Stimulated activated CD8-positive, alpha-beta memory T cell treated with anti-CD3 and anti-CD28 coated beads, Interleukin-4, amount 100 ng/mL, for 24 hours (primary cell): ENCODE measurements around the gene COX4I2.
"Not testable (repeated sequence)": the region's sequence is repeated elsewhere in the genome, so short reads cannot be mapped to it uniquely, and the experiment has no call there.

ENCODE experiments used
- DNase-seq: peaks from one replicate; pipeline ENCODE4 v3.0.0-alpha.2; 2020; ENCODE audit warnings: low read depth

The COX4I2 gene

DNA sequence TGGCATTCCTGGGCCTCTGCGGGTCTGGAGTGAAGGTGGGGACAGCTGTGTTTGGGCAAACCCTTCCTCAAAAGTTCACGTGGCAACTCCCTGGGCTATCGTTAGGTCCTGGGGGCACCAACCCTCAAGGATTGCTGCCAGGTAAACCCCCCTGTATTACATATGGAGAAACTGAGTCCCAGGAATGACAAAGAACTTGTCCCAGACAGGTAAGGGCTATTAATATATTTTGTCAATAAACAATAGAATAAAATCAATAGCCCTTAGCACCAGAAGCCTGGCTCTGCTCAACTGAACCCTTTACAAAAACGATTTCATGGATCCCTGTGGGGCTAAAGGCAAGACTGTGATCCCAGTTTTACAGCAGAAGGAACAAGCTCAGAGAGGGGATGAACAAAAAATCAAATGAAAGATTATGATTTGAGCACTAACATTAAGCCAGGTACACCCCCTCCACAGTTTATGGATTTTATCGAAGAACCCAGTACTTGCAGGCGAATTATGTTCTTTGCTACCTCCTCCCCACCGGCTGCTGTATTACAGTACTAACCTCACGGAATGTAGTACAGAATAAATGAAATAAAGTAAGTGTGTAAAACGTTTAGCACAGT, 30.0 kb upstream of the COX4I2 start:
- no peak for DNase-seq

DNA sequence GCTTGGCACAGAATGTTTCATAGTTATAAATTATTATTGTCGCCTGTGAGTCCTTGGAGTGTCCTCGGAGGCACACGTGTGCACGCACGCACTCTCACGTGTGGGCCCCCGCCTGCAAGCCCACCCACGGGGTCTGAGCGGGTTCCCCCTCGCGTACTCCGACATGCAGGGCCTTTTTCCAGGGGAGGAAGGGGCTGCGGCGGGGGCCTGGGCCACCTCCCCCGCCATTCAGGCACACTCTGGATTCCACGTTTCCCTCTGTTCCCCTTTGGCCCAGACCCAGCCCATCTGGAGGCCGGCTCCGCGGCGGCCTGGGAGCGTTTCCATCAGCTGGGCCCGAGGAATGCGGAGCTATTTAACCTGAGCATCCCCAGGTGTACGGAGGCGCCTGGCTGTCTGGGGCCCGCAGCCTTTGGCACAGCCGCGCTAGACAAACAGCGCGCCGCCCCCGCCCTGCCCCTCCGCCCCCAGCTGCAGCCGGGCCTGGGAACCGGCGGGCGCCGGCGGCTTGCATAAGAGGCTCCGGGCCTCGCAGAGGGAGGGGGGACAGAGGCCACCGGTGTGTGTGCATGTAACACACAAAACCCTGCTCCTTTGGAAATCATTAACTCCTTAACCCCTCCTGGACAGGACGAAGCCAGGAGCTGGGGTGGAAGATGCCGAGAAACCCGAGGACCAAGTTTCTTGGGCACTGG, 29.3 kb upstream of the COX4I2 start:
- no peak for DNase-seq

DNA sequence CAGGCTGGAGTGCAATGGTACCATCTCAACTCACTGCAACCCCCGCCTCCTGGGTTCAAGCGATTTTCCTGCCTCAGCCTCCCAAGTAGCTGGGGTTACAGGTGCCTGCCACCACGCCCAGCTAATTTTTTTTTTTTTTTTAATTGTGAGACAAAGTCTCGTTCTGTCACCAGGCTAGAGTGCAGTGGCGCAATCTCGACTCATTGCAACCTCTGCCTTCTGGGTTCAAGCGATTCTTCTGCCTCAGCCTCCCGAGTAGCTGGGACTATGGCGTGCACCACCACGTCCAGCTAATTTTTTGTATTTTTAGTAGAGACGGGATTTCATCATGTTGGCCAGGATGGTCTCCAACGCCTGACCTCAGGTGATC, 25.5 kb upstream of the COX4I2 start:
- DNase-seq = not testable (repeated sequence)

DNA sequence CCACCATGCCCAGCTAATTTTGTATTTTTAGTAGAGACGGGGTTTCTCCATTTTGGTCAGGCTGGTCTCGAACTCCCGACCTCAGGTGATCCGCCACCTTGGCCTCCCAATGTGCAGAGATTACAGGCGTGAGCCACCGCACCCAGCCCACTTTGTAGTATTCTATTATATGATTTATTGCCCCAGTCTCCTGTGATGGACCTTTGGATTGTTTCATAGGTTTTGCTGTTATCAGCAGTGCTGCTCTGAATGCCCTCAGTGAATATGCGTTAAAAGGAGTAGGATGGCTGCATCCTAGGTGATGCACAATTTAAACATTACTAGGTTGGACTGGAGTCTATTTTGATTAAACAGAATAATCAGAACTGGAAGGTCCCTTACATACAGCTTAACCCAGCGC, 22.3 kb upstream of the COX4I2 start:
- DNase-seq = no peak

DNA sequence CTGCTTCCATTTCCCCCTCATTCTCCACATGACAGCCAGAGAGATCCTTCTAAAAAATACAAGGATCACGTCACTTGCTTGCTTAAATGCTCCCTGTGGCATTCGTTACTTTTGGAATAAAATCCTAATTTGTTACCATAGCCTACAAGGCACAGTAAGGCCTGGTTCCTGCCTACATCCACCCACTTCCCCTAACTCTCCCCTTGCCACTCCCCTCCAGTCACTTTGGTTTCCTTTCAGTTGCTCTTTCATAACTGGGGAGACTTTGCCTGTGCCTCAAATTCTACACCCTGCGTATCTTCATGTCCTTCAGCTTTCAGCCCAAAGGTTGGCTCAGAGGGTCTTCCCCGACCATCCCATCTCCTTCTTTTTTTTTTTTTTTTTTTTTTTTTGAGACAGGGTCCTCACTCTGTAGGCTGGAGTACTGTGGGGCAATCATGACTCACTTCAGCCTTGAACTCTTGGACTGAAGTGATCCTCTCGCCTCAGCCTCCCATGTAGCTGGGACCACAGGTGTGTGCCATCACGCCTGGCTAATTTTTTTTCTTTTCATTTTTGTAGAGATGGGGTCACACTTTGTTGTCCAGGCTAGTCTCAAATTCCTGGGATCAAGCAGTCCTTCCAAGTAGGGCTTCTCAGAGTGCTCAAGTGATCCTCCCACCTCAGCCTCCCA, 20.1 kb upstream of the COX4I2 start:
- no peak for DNase-seq

DNA sequence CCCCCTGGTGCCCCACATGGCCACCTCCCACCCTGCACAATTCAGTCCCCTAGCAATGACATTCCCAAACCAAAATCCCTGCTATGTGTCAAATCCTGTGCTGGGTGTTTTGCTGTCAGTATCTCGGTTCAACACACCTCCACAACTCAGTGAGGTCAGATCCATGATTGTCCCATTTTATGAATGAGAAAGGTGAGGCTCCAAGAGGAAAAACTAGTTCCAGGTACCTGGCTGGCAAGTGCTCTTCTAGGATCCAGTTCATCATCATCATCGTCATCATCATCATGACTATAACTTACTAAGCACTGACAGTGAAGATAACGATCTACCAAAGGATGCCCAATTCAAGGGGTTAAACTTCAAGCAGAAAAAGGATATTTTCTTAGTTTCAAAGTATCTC, 17.5 kb upstream of the COX4I2 start:
- DNase-seq = no peak

DNA sequence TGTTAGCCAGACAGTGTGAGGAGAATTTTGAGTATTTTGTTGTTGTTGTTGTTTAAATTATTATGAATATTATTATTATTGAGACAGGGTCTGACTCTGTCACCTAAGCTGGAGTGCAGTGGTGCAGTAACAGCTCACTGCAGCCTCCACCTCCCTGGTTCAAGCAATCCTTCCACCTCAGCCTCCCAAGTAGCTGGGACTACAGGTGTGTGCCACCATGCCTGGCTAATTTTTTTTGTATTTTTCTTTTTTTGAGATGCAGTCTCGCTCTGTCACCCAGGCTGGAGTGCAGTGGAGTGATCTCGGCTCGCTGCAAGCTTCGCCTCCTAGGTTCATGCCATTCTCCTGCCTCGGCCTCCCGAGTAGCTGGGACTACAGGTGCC, 14.6 kb upstream of the COX4I2 start:
- DNase-seq = not testable (repeated sequence)

DNA sequence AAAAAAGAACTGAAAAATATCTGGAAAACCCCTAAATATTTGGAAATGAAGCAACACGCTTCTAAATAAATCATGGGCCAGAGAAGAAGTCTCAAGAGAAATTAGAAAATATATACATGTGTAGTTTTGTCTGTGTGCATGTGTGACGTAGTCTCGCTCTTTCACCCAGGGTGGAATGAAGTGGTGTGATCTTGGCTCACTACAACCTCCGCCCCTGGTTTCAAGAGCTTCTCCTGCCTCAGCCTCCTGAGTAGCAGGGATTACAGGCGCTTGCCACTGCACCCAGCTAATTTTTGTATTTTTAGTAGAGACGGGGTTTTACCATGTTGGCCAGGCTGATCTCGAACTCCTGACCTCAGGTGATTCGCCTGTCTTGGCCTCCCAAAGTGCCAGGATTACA, 11.2 kb upstream of the COX4I2 start:
- not testable (repeated sequence) for DNase-seq

DNA sequence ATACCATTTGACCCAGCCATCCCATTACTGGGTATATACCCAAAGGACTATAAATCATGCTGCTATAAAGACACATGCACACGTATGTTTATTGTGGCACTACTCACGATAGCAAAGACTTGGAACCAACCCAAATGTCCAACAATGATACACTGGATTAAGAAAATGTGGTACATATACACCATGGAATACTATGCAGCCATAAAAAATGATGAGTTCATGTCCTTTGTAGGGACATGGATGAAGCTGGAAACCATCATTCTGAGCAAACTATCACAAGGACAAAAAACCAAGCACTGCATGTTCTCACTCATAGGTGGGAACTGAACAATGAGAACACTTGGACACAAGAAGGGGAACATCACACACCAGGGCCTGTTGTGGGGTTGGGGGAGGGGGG, 9.7 kb upstream of the COX4I2 start:
- not testable (repeated sequence) for DNase-seq

DNA sequence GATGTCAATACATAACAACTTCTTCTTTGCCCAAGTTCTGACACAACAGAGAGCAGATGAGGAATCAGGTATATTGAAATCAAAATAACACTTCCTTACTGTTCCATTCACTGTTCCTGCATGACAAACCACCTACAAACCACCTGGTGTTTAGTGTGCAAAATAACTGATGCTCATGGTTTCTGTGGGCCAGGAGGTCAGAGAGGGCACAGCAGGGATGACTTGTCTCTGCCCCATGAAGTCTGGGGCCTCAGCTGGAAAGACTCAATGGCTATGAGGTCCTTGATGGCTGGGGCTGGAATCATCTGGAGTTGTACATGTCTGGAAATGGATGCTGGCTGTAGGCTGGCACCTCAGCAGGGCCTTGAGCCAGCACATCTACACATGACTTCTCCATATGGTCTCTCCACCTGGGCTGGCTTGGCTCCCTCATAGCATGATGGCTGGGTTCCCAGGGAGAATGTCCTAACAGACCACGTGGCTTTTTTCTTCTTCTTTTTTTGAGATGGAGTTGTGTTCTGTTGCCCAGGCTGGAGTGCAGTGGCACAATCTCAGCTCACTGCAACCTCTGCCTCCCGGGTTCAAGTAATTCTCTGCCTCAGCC, 7.4 kb upstream of the COX4I2 start:
- DNase-seq = no peak

DNA sequence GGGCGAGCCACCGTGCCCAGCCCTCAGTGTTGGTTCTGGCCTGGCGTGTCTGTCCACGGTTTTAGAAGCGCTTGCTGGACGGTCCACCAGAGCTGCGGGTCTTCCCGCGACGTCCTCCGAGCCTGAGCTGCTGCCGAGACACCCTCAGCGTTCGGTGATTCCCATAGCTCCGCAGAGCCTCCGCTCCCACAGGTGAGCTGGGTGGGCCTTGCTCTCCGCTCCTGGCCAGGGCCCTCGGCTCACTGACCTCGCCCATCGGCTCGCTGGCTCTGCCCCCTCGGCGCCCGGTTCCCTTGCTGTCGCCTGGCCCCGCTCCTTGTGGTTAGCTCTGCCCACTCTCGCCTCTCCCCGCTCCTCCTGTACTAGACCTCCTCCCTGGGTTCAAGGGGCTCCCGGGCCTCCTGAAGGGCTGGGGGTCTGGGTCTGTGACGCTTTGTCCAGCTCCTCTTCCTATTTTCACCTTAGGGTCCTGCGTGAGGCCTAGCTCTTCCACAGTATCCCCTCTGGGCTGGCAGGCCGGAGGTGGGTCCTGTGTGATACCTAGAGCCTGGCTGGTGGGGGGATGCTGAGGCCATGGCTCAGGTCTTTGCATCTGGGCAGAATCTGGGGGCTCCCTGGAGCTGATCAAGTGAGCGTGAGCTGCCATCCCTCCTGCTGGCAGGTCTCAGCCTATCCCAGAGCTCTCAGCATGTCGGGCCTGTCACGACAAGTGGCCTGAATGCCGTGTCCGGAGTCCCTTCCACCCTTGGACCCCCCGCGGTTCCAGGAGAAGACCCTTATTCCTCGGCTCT, 5.0 kb upstream of the COX4I2 start:
- DNase-seq = no peak

DNA sequence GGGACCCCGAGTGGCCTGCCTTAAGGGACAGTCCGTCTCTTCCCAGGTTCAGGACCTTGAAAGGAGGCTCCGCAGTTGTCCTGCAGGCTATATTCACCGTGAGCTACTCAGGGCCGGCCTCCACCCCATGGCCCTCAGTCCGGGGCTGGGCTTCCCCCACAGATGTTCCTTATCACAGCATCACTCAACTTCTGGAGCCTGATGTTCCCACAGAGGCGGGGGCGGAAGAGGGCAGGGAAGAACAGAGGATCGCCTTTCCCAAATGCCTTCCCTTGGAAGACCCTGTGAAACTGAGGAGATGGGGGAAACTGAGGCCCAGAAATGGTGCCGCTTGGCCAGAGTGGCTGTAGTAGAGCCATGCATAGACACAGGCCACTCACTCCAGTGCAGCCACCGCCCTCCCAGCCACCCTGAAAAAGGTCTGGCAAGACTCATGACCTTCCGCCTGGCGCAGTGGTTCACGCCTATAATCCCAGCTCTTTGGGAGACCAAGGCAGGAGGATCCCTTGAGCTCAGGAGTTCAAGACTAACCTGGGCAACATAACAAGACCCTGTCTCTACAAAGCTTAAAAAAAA, 4.3 kb upstream of the COX4I2 start:
- DNase-seq = no peak

DNA sequence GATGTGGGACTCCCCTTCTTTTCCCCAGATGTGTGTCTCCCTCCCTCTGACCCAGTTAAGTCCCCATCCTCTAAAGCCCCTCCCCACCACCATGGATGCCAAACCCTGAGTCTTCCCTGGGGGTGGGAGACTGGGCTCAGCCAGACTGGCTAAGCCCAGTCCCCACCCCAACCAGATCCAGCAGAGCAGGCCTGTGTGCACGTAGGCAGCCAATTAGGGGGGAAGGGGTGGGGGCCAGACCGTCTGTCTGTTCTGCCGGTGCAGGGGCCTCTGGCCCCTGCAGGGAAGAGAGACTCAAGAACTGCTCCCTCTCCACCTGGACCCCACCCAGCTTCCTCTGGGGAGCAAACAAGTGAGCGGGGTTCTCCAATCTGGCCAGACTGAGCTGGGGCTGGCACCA, 605 bp downstream of the COX4I2 start:
- no peak for DNase-seq

DNA sequence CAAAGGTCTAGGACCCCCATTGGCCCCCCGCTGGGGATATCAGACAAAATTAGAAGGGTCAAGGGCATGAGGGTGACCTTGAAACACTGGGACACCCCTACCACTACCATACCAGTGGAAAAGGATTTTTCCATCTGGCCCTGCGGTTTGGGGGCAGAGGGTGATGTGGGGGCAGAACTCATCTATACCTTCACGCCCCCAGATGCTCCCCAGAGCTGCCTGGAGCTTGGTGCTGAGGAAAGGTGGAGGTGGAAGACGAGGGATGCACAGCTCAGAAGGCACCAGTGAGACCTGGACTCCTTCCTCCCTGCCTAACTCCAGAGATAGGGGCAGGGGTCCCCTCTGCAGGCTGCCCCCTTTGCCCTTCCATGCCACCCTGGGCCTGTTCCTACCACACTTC, 1.1 kb downstream of the COX4I2 start:
- no peak for DNase-seq

DNA sequence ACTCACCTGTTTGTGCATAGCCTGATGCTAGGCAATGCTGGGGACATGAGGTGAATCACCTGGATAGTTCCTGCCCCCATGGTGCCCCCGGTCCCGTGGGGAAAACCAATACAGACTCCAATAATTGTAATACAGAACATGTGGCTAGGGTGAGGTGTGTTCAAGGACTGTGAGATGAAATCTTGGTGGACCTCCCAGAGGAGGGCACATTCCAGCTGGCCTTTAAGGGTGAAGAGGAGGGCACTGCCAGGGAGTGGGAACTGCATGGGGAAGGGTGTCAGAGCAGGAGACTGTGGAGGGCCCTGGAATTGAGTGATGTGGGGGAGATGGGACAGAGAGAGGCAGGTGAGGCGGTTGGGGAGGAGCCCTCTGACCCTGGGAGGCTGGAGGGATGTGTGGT, 2.5 kb downstream of the COX4I2 start:
- DNase-seq = no peak

DNA sequence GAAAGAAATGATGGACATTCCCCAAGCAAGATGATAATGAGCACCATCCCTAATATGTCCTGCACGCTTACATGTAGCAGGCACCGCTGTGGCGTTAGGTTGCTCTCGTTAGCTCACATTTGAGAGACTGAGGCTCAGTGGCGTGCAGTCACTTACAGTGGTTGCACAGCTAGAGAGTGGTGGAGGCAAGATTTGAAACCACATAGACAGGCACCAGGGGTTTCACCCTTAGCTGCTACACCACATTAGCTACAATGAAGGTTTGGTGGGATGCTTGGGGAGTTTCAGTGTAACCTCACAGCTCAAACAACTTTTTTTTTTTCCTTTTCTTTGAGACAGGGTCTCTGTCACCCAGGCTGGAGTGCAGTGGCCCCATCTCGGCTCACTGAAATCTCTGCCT, 3.7 kb downstream of the COX4I2 start:
- no peak for DNase-seq

DNA sequence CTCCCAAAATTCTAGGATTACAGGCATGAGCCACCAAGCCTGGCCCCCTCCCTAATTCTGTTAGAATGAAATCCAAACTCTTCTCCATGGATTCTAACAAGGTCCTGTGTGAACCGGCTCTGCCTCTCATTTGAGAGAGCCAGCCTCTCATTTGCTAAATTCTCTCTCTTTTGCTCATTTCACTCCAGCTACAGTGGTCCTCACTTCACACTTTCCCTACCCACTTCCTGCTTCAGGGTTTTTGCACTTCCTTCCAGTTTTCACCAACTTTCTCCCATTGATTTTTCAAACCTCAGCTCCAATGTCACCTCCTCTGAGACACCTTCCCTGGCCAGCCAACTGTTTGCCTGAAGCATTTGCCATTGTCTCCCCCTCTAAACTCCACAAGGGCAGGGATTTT, 5.1 kb downstream of the COX4I2 start:
- no peak for DNase-seq

DNA sequence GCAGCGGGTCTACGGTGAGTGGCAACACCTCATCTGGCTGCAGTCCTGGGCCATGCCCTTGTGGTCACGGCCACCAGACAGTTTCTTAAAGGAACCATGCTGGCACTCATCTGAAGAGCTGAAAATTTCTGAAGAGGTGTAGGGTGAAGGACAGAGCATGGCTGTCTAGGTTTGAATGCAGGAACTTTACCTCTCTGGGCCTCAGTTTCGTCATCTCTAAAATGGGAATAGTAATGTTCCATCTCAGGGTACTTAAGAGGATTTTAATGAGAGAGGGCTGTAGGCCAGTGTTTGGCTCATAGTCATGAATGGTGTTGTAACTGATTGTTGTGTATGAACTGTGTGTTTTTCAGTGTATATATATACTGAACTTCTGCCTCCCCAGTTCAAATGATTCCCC, 5.8 kb downstream of the COX4I2 start:
- no peak for DNase-seq

DNA sequence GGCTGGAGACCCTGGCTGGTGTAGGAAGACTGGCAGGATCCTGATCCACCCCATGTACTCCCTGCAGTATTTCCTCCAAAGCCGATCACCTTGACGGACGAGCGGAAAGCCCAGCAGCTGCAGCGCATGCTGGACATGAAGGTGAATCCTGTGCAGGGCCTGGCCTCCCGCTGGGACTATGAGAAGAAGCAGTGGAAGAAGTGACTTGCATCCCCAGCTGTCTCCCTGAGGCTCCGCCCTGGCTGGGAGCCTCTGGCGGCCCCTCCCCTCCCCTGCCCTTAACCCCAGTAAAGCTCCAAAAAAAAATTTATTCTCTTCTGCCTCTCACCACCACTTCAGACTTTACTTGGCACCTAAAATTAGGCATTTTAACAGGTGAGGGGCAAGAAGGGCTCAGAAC, 7.0 kb downstream of the COX4I2 start:
- no peak for DNase-seq

DNA sequence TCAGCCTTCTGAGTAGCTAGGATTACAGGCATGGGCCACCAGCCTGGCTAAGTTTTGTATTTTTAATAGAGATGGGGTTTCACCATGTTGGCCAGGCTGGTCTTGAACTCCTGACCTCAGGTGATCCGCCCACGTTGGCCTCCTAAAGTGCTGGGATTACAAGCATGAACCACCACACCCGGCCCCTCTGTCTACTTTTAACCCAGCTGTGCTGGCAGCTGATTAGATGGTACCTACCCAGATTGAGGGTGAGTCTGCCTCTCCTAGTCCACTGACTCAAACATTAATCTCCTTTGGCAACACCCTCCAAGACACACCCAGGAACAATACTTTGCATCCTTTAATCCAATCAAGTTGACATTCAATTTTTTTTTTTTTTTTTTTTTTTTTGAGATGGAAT, 10.4 kb downstream of the COX4I2 start:
- DNase-seq = not testable (repeated sequence)

DNA sequence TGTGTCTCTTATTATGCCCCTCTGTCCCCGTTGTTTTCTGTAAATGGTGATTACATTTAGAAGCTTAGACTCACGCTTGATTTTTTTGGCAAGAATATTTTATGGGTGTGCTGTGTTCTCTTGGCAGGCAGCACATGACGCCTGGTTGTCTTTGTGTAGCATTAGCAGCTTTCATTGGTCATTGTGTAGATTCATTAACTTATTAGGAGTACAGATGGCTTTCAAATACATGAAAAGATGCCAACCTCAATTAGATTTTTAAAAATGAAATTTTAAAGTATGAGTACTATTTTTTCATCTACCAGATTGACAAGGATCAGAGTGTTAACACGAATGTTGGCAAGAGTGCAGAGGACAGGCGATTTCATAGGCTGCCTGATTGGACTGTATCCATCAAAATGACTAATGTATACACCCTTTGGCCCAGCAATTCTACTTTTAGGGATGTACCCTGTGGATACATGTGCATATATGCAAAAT, 15.2 kb downstream of the COX4I2 start:
- no peak for DNase-seq

DNA sequence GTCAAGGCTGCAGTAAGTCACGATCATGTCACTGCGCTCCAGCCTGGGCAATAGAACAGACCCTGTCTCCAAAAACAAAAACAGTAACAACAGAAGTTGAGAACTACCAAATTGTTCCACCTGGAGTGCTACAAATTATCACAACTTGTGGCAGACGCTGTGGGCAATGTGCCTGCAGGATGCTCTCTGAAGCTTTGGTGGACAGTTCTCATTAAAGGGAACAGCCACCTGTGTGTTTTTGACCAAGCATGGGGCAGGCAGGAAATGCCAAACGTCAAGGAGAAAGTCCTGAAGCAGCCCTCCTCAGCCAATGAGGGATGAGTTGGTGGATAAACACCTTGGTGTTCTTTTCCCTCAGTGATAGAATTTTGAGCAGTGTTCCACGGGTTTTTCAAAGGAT, 15.8 kb downstream of the COX4I2 start:
- DNase-seq = no peak
